MCF 10A (cell line): Measurements from ENCODE around the gene PUS1. TPM values are rescaled to one million over a fixed set of nuclear protein-coding genes. Genes with fewer than 3 reads are reported as not detected.

Experiments used
- BruUV-seq: library from RNA; stranded (reverse); fragments of 400-500 nt; replicated peaks from 2 replicates; lab custom pipeline; 2021; lab: Mats Ljungman, UMichigan
- CTCF ChIA-PET: fragments of 300-600 bp; sonication (Branson Sonifier 250); formaldehyde crosslinking; extraction: SDS; loops from one replicate; lab custom pipeline; 2021; ENCODE audit warnings: antibody characterized with exemption, inconsistent platforms; lab: Yijun Ruan, JAX
- POLR2A ChIA-PET: fragments of 300-600, 350-650 bp; sonication (Branson Sonifier 250); formaldehyde crosslinking; extraction: SDS; loops from one replicate; lab custom pipeline; 2020; ENCODE audit warnings: antibody characterized with exemption, inconsistent platforms; lab: Yijun Ruan, JAX
- DNase-seq: peaks from one replicate; pipeline ENCODE4 v3.0.0-alpha.2; 2018; ENCODE audit not compliant: unreplicated experiment
- H3K27ac Mint-ChIP-seq: one replicate; pipeline ENCODE4 v1.8.0; 2022; ENCODE audit warnings: mild to moderate bottlenecking, low read depth, mixed read lengths; ENCODE audit not compliant: unreplicated experiment
- H3K27me3 Mint-ChIP-seq: one replicate; pipeline ENCODE4 v1.8.0; 2022; ENCODE audit warnings: mixed read lengths; ENCODE audit not compliant: insufficient read depth, unreplicated experiment
- H3K36me3 Mint-ChIP-seq: one replicate; pipeline ENCODE4 v1.8.0; 2022; ENCODE audit warnings: mild to moderate bottlenecking, moderate library complexity, mixed read lengths; ENCODE audit not compliant: insufficient read depth, unreplicated experiment
- H3K4me1 Mint-ChIP-seq: one replicate; pipeline ENCODE4 v1.8.0; 2022; ENCODE audit warnings: mixed read lengths; ENCODE audit not compliant: insufficient read depth, unreplicated experiment
- H3K4me3 Mint-ChIP-seq: one replicate; pipeline ENCODE4 v1.8.0; 2022; ENCODE audit warnings: mild to moderate bottlenecking, moderate library complexity, mixed read lengths; ENCODE audit not compliant: unreplicated experiment
- H3K9me3 Mint-ChIP-seq: one replicate; pipeline ENCODE4 v1.8.0; 2022; ENCODE audit warnings: mixed read lengths; ENCODE audit not compliant: unreplicated experiment
- CTCF ChIP-seq: fragments of 200-600 bp; IDR thresholded peaks from one replicate; pipeline ENCODE4 v1.8.0; 2022; ENCODE audit warnings: antibody characterized with exemption, mild to moderate bottlenecking; ENCODE audit not compliant: unreplicated experiment
- intact Hi-C: fragments of 100-400 bp; cut with micrococcal nuclease; formaldehyde crosslinking; loops from 2 replicates; pipeline ENCODE4 v1.14.1; 2022
- total RNA-seq: library from RNA; stranded (reverse); gene quantifications from 2 replicates; pipeline ENCODE4 v1.2.3, GENCODE V29; 2022

Gene PUS1
- total RNA-seq, 1 experiment from 2014 or later, result 72.3 TPM

GRCh38 chr12:131923260-131923659 is 5.8 kb upstream of the PUS1 start:
- H3K27me3 Mint-ChIP-seq, result no peaks in the 10 kb centered on the region
- POLR2A ChIA-PET, result interaction anchor here (0.7 to 1.7 kb wide), 2 partner anchors 23 to 57 kb away, joined by 3 read pairs; no protein-coding TSS in a partner anchor
- no peak for TF ChIP-seq CTCF

GRCh38 chr12:131927110-131928079 is 1.7 kb upstream of the PUS1 start:
- H3K36me3 Mint-ChIP-seq, result peaks cover 28% of the 10 kb centered on the region
- CTCF ChIA-PET, result interaction anchor here (0.7 to 1.2 kb wide), 3 partner anchors 25 to 92 kb away, joined by 3 to 4 read pairs (median 3); no protein-coding TSS in a partner anchor
- TF ChIP-seq CTCF, result no peak
- no peak for DNase-seq
- H3K9me3 Mint-ChIP-seq, result no peaks in the 10 kb centered on the region
- H3K27me3 Mint-ChIP-seq, result no peaks in the 10 kb centered on the region
- intact Hi-C loops, result loop anchor here (2.0 kb wide), 2 partner anchors 31 to 67 kb away; no protein-coding TSS in a partner anchor
- no peak overlapping the region for H3K27ac Mint-ChIP-seq
- no peaks in the 10 kb centered on the region for H3K4me1 Mint-ChIP-seq
- peak overlapping the region; percentile 93 for H3K4me3 Mint-ChIP-seq
- POLR2A ChIA-PET, result interaction anchor here (1.2 to 1.3 kb wide), 3 partner anchors 25 to 31 kb away, joined by 3 to 6 read pairs (median 4); no protein-coding TSS in a partner anchor
- BruUV-seq, result no TSS peak

More at GRCh38 chr12:131923260-131923659, 5.8 kb upstream of the PUS1 start:
- CTCF ChIA-PET, result no interaction called here
- peaks cover 26% of the 10 kb centered on the region for H3K36me3 Mint-ChIP-seq
- no peaks in the 10 kb centered on the region for H3K9me3 Mint-ChIP-seq
- no peak overlapping the region for H3K27ac Mint-ChIP-seq
- no peak overlapping the region for H3K4me3 Mint-ChIP-seq
- H3K4me1 Mint-ChIP-seq, result no peaks in the 10 kb centered on the region
- BruUV-seq, result no TSS peak
- DNase-seq, result no peak
- intact Hi-C loops, result no loop called here

- intact Hi-C loops, result loop anchor here (2.0 kb wide), 2 partner anchors 31 to 67 kb away; no protein-coding TSS in a partner anchor
- peaks cover 36% of the 10 kb centered on the region for H3K36me3 Mint-ChIP-seq
- no peaks in the 10 kb centered on the region for H3K9me3 Mint-ChIP-seq
- H3K4me1 Mint-ChIP-seq, result no peaks in the 10 kb centered on the region
- ChIA-PET CTCF (interaction anchor here (0.6 to 1.2 kb wide), 3 partner anchors 26 to 93 kb away, joined by 3 to 4 read pairs (median 3); no protein-coding TSS in a partner anchor), POLR2A (interaction anchor here (0.7 to 1.3 kb wide), 4 partner anchors 22 to 32 kb away, joined by 3 to 6 read pairs (median 4); no protein-coding TSS in a partner anchor)
- H3K27ac Mint-ChIP-seq, result peak overlapping the region; percentile 92
- H3K27me3 Mint-ChIP-seq, result no peaks in the 10 kb centered on the region
- DNase-seq, result no peak
- TF ChIP-seq CTCF, result no peak
- no TSS peak for BruUV-seq
- H3K4me3 Mint-ChIP-seq, result peak overlapping the region; percentile 93
Measured at GRCh38 chr12:131928080-131928710, 881 bp upstream of the PUS1 start.
